ENCODE data around the gene TPPP3.

Gene TPPP3

GRCh38 chr16:67403976-67404555 is 10.8 kb upstream of the TPPP3 start:
- no peak for DNase-seq

GRCh38 chr16:67400901-67401300 is 7.6 kb upstream of the TPPP3 start:
- no peak for DNase-seq

GRCh38 chr16:67399749-67400704 is 6.7 kb upstream of the TPPP3 start:
- DNase-seq = peak; percentile 56

GRCh38 chr16:67399218-67399733 is 6.0 kb upstream of the TPPP3 start:
- no peak for DNase-seq

- no peak for DNase-seq
These were observed 5.4 kb upstream of the TPPP3 start for GRCh38 chr16:67398546-67399217.

- DNase-seq = no peak
These were observed 4.7 kb upstream of the TPPP3 start for GRCh38 chr16:67397812-67398545.

- no peak for DNase-seq
These were observed 3.9 kb upstream of the TPPP3 start for GRCh38 chr16:67397036-67397801.

GRCh38 chr16:67396159-67397035 is 3.1 kb upstream of the TPPP3 start:
- DNase-seq = peak; percentile 89

- peak; percentile 58 for DNase-seq
These were observed 2.3 kb upstream of the TPPP3 start for GRCh38 chr16:67395458-67396158.

- no peak for DNase-seq
These were observed 1.8 kb upstream of the TPPP3 start for GRCh38 chr16:67395105-67395457.

GRCh38 chr16:67394155-67395104 is 1.1 kb upstream of the TPPP3 start:
- no peak for DNase-seq

- no peak for DNase-seq
These were observed 473 bp upstream of the TPPP3 start for GRCh38 chr16:67393788-67394154.

- DNase-seq = no peak
These were observed 818 bp downstream of the TPPP3 start for GRCh38 chr16:67392301-67393059.

GRCh38 chr16:67391424-67392300 is 1.6 kb downstream of the TPPP3 start:
- no peak for DNase-seq

- no peak for DNase-seq
These were observed 2.4 kb downstream of the TPPP3 start for GRCh38 chr16:67390816-67391423.

- DNase-seq = no peak
These were observed 3.1 kb downstream of the TPPP3 start for GRCh38 chr16:67389911-67390815.

All from NCI-H510A (cell line).